HG03457 (cell line): ENCODE measurements around the gene SIX3.

ENCODE experiments used
- ATAC-seq: cut with Tn5 transposase; IDR thresholded peaks from one replicate; pipeline ENCODE4 v1.9.1; 2021; ENCODE audit warnings: moderate number of reproducible peaks; ENCODE audit not compliant: unreplicated experiment

Gene SIX3

DNA sequence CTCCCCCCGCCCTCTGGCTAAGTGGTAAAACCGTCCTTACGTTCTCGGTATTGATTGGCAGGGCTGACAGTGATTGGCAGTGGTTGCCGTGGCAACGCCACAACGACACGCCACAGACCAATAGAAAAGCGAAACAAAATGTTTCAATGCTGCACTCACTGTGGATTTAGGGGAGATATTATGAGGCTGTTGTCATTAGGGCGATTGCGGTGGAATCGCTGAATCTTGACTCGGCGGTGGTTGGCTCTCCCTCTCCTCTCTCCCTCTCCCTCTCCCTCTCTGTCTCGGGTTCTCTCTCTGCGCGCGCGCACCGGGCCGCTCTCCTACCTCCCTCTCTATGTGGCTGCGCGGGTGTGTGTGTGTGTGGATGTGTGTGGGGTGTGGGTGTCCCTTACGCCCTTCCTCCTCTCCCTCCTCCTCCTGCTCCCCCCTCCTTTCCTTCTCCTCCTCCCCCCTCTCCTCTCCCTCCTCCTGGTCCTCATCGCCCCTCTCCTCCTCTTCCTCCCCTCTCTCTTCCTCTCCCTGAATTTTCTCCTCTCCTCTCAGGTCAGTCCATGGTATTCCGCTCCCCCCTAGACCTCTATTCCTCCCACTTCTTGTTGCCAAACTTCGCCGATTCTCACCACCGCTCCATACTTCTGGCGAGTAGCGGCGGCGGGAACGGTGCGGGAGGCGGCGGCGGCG lies at the start of gene SIX3:
Gene SIX3 (plus strand): TSS at position 152 of the 684 bp plus-strand sequence. CDS start 403 bp downstream, at position 555.
- ATAC-seq, result no peak

DNA sequence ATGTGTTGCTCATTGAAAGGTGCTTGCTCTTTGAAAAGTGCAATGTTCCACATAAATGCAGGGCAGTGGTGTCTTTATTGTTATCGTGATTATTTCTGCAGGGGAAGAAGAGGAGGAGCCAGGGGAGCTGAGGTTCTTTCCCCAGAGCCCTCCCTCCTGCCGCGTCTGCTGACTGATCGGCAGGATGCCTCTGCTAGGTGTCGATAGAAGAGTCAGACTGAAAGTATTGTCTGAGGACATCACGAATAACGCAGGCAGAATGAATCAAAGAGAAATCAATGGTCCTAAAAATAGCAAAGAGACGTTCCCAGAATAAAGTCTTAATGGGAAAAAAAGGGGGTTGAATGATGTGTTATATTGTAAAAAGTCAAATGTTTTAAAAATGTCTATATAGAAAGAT lies 47.4 kb upstream of the SIX3 start:
- ATAC-seq, result no peak

DNA sequence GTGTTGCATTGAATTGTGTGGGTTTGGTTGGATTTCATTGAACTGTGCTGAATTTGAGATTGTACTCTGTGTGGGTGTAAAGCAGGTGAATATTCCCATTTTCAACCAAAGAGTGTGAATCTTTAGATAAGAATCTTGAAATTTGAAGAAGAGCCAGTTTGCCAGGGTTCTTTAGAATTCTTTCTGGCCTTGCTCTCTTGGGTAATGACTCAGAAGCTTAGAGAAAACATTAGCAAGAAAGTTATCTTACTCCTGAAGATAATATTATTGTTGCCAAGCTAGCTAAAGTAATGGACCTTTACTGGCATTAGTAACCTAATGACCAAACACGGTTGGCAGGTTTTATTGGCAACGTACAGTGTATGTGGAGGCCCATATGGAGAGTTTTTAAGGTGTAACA lies 46.4 kb upstream of the SIX3 start:
- ATAC-seq, result no peak

DNA sequence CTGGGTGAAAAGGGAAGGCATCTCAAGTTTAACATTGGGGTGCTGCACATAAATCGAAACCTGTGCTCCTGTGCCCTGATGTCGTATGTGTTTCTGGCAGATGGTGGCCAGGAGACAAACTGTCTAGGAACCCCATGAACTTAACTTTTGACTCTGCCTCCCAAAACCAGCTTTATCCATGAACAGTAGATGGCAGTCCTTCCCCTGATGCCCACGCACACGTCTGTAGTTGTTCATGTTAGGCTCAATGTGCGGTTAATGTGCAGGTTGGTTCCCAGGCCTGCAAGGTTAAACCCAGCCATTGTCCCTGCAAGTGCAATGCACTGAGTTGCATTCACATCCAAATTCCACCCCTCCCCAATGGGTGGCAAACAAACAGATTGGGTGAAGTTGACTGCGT lies 44.1 kb upstream of the SIX3 start:
- no peak for ATAC-seq

DNA sequence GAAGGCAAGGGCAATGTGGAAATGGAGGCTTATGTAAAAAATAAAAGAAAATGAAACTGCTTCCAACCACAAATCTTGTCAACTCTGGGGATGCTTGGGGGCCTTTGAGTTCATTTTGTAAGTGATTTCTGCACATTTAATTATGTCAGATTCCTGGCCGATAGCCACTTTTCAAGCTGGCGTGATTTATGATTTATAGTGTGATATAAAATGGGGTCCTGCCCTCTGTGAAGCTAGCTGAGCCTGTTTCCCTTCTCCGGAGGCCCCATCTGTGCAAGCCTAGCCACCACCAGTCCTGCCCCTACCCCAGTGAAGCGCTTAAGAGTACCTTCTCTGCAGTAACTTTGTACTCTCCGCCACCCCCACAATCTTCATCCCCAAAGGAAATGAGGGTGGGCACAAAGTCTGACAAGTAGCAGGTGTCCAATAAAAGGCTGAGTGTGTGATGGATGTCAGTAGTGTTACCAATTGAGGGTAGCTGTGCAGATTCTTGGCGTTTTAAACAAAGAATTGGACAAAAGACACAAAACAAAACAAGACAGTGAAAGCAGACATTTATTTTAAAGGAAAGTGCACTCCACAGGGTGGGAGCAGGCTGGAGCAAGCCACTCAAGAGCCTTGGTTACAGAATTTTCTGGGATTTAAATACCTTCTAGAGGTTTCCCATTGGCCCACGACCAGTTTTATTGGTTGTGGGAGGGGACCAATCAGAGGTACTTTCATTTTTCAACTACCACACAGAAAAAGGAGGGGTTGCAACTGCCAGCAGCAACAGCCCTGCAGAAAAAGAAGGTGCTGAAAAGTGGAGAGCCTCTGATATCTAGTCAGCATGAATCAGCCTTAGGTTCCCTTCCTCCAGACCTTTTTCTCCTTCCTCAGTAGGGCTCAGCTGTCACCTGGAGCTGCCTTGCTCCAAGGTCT lies 39.0 kb upstream of the SIX3 start:
- ATAC-seq, result no peak

DNA sequence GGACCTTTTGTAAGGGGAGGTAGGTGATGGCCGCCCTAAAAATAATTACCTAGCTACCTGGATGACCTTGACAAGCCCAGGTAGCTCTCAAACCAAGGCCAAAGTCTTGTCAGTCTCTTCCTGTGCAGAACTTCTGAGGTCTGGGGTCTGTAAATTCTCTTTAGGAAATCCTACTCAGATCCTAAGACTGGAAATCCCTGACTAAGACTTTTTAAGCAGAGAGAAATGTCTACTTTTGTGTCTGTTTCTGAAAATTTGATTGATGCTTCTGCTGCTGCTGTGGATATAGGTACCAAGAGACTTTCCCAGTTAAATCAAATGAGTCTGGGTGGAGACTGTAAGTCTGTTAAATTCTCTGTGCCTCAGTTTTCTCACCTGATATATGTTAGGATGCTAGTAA lies 36.9 kb upstream of the SIX3 start:
- ATAC-seq, result no peak

DNA sequence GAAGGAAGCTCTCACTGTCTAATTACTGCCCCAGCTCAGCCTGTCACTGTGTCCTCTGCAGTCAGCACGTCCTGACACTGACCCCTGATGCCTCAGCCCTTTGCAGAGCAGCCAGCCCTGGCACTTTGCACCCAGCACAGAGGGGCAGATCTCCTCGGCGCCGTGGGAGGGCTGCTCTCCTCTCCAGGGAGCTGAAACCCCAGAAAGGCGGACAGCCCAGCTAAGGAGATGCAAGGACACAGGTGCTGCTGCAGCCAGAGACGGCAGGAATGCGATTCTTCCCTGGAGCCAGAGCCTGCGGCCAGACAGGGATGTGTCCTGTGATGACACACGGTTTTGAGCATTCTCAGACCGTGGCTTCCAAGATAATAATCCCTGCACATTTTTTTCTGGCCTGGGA lies 34.5 kb upstream of the SIX3 start:
- no peak for ATAC-seq

DNA sequence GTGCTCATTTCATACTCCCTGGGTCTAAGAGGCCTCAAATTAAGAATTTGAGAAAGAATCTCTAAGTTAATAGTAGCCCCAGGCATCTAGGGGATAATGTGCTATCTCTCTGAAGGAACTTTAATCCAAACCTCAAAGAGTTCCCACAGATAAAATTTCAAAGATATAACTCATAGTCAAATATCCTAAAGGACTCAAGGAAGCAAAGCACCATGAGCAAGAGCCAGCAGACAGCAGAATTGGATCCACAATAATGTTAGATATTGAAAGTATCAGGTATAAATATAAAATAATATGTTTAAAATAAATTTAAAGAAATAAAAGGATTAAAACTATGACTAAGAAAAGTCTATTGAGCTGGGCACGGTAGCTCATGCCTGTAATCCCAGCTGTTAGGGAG lies 31.7 kb upstream of the SIX3 start:
- ATAC-seq, result no peak

DNA sequence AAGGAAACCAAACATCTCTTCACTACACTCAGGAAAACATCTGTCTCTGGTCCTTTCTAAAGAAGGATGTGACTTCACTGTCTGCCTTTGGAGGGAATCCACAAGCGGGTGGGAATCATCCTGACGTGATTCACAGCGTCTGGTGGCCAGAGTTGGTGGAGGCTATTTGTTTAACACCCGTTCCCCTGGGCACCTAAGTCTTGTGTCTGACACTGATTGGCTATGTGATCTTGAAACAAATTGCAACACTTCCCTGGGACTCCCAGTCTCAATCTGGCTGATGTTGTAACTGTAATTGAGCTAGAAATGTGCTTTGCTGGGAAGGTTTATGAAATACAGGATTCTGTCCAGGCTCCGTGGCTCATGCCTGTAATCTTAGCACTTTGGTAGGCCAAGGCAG lies 28.8 kb upstream of the SIX3 start:
- no peak for ATAC-seq

DNA sequence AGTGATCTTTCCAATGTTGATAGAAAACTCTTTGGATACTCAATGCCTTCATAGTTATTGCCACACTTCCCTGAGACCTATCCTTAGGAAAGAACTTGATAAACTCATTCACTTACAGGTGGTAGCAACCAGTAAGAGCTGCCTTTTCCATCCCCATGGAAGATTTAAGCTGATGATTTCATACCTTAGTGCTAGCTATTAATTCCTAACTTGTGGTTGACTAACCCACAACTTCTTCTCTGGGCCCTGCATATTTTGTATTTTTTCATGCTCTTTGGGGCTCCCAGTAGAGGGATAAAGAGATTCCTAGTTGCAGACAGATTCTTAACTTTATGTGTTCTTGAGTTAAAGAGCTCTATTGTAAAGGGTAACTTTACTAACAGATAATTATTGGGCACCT lies 25.2 kb upstream of the SIX3 start:
- ATAC-seq, result no peak

DNA sequence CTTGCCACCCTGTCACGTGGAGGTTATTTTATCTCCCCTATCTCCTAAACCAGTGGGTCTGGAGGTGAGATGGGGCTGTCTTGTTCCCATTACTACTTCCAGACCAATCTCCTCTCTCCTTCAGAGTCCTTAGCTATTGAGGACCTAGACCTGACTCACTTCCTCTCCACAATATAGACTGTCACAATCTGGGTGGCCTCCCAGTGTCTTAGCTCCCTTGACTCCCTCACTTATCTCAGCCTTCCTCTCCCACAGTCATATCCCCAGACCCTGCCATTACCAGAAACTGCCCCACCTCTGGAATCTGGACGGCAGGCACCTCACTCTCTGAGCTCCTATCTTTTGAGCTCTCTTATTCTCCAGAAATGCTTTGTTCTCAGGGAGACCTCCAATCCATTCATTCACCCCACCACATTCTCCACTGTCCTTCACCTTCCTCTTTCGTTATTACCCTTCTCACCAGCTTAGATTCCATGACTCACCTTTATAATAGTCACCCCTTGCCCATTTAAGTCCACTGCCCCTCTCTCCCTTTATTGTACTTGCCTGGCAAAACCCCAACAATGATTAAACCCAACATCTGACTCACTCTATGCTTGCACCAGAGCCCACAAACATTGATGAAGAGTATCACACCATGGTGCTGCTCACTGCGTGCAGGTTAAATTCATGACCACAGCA lies 23.3 kb upstream of the SIX3 start:
- no peak for ATAC-seq

DNA sequence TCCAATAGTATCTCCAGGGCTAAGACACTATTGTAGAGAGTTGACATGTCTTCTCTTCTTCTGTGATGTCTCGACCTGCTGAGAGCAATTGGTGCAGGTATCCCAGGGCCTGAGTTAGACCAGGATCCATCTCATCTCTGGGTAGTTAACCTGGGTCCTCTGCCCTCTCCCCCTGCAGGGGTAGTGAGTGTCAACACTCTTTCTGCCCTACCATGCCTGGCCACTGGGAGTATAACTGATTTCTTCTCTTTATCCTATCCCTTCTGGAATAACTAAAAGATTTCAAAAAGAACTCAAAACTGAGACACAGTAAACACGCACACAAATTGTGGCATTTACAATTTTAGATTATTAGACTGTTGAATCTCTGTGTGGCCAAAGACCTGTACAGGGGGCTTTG lies 20.8 kb upstream of the SIX3 start:
- no peak for ATAC-seq

DNA sequence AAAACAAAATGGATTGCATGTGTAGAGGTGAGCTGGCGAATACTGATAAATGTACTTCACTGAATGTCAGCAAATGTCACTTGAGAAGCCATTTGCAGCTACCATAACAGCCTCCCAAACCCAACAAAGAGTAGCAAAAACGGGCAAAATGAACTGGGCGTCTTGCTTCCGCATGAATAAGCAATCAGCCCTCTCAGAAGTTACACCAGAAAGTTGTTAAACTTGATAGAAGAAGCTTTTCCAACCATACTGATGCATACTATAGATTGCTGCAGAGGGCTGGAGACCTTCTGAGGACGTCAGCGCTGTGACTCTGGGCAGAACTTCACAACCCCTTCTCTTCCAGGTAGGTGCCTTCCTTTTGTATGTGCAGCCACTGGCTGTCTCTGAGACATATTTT lies 18.7 kb upstream of the SIX3 start:
- no peak for ATAC-seq

DNA sequence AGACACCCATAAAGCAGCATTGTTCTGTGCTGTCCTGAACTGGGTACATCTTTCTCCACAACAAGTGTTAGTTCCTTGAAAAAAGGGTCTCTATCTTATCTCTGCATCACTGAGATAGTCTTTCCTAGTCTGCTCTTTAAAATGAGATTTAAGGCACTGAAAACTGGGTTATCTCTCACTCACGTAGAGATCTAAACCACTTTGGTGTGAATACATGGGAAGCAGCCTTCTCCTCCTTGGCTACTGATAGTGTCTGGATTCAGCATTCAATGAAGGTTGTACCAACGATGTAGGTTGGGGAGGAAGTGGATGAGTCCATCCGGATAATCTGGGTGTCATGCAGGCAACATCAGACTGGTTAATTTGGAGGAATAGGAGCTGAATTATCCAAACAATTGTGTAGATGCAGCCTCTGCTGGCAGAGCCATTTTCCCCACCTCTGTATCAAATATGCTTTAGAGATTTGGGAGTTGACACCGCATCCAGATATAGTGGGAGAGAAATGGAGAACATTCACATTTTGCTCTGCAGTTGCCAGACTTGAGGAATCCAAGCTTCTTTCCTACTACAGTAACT lies 15.9 kb upstream of the SIX3 start:
- ATAC-seq, result no peak

DNA sequence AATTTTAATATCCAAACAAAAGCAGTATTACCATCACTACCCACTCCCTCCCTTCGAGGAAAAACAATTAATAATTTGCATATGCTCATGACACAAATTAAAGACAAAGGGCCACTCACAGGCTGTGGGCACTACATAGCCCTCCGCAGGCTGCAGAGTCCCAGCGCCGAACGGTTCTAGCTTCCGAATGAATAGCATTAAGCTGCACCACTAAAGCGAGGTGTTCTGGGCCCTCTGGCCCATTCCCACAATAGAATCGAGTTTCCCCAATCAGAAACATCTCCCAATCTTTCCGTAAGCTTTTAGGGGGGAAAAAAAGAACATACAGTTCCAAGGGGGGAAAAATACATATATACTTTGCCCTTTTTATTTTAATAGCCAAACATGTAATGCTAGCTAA lies 14.5 kb upstream of the SIX3 start:
- no peak for ATAC-seq

DNA sequence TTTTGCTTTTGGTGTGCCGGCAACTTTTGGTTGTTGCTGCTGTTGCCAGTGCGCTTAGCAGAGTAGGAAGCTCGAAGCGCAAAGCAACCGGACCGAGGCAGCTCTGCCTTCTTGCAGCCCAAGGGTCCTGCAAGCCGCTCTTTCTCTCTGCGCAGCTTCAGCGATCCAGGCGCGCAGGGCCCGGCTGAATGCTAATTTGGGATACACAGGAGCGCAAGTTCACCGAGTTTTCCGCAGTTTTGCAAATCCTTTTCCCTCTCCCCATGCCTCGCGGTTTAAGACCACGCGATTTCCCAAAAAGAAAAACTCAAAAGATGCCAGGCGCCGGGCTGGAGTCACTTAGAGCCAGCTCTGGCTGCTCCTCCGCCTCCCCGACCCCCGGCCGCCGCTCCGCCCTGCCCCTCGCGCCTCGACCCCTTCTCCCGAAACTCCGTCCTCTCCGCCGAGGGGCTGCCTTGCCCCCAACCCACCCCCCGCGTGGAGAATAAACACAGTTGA lies 13.5 kb upstream of the SIX3 start:
- no peak for ATAC-seq

DNA sequence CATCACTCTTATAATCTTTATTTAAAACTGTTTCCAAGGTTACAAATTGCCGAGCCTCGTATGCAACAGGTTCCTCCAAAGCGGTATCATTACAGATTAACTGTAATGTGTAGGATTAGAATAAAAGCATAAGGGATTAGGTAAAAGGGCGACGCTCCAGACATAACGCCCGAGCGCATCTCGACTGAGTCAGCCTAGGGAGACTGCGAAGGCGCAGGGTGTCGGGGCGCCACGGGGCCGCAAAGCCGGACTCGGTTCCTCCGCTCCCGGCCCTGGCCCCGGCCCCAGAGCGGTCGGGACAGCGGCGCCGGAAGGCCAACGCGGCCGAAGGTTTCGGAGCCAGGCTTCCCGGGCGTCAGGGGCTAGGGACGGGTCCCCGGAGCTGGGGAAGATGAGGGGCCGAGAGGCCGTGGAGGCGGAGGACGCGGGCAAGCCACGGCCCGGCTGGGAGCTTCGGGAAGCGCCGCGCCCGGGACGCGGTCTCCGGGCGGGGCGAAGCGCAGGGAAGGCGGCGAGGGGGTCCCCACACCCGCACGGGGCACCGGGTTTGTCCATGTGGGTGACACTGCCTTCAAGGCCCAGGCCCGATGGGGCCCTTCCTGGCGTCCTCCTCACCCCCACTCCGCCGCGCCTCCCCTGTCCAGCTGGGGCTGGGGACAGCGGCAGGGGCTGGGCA lies 12.9 kb upstream of the SIX3 start:
- no peak for ATAC-seq

DNA sequence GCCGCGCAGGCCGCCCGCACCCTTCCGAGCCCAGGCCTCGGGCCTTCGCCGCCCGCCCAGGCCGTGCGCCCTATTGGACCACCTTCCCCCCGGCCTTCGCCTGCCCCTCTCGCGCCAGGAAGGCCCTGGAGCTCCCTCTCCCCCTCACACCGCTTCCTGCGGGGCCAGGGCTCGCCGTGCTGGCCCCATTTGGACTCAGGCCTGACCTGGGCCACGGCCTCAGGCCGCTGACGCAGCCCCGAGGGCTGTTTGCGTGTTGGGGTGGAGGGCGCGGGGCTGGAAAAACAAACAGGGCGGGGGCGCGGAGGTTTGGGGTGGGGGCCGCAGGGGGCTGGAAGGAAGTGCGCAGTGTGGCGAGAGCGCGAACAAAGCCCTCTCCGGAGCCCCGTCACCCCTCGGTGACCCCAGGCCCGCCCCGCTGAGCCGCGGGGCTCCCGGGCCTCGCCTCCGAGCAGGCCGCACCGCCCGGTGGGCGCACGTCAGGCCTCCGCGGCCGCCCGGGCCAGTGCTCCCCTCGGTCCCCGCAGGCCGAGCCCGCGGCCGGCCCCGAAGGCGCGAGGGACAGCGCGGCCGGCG lies 12.3 kb upstream of the SIX3 start:
- no peak for ATAC-seq

DNA sequence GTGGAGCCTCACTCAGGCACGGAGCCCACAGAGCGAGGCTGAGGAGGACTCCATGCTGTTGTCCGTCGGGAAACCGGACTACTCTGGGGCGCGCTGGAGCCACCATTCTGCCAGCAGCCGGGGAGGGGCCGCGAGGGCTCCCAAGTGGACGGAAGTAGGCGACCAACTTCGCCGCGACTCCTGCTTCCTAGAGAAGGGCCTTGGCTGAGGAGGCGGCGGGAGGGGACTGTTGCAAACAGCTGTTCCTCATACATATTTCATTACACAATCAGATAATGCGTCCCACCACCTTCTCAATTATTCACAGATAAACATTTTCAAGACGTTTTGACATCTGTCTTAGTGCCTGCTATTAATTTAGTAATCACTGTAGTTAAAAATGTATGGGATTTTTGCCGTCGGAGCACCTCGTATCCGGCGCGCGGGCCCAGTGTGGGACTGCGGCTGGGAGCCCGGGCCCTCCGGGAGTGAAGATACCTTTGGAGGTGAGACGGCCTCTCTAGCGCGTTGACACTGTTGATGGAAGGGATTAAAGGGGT lies 11.7 kb upstream of the SIX3 start:
- ATAC-seq, result no peak
